HEK293T (cell line): Measurements from ENCODE around the gene WDR36.

ENCODE experiments used
- L3MBTL2 ChIP-seq: fragments of 450-650 bp; conservative IDR thresholded peaks from 2 replicates; pipeline ENCODE4 v1.6.1; 2016; ENCODE audit warnings: mild to moderate bottlenecking
- SP1 ChIP-seq: fragments of 450-650 bp; IDR thresholded peaks from 2 replicates; pipeline ENCODE4 v1.6.1; 2017

GRCh38 chr5:111168608-111169007, 76.5 kb downstream of the WDR36 start:
- TF ChIP-seq SP1 (no peak), L3MBTL2 (no peak)
